Stomach (tissue), 9 donors: ENCODE measurements around the gene TBC1D4. TPM values are rescaled to one million over a fixed set of nuclear protein-coding genes. Genes with fewer than 3 reads are reported as not detected.

ENCODE experiments used
- DNase-seq, 2 donors: peaks; one replicate each; pipeline versions ENCODE4 v3.0.0 to v3.0.0-alpha.2; 2013 to 2019
- H3K27ac ChIP-seq, 5 donors: fragments of 200-600 bp in 4 of 5; sonication (generic) in 4 of 5; one replicate each; pipeline ENCODE4 v1.5.1; 2013 to 2019; ENCODE audit warnings: mild to moderate bottlenecking in 1 of 5, moderate library complexity in 1 of 5
- H3K27me3 ChIP-seq, 3 donors: fragments of 200-600 bp; sonication (generic); one replicate each; pipeline ENCODE4 v1.5.1; 2017 to 2019; ENCODE audit warnings: mixed run types in 1 of 3
- H3K36me3 ChIP-seq, 4 donors: fragments of 200-600 bp; sonication (generic); 1 replicate in 3 of 4; 2 replicates in 1 of 4; pipeline ENCODE4 v1.5.1; 2016 to 2019
- H3K4me1 ChIP-seq, 4 donors: fragments of 200-600 bp; sonication (generic); one replicate each; pipeline ENCODE4 v1.5.1; 2016 to 2019
- H3K4me3 ChIP-seq, 4 donors: fragments of 200-600 bp; sonication (generic) in 3 of 4; one replicate each; pipeline ENCODE4 v1.5.1; 2016 to 2019; ENCODE audit warnings: mild to moderate bottlenecking in 1 of 4
- H3K9me3 ChIP-seq, 4 donors: fragments of 200-600 bp; sonication (generic); one replicate each; pipeline ENCODE4 v1.5.1; 2016 to 2019
- CTCF ChIP-seq, 7 experiments: fragments of 450-650 bp in 4 of 7; fragments of 200-600 bp in 3 of 7; sonication (generic) in 3 of 7; IDR thresholded peaks; one replicate each; pipeline ENCODE4 v1.5.1; 2016 to 2019; ENCODE audit warnings: antibody characterized with exemption in 7 of 7, control low read depth in 2 of 7, mild to moderate bottlenecking in 1 of 7
- EP300 ChIP-seq: sonication (generic); formaldehyde crosslinking; IDR thresholded peaks from one replicate; pipeline ENCODE4 v1.6.1; 2017; ENCODE audit warnings: antibody characterized with exemption
- POLR2A ChIP-seq, 4 donors: fragments of 450-650 bp; IDR thresholded peaks; one replicate each; pipeline ENCODE4 v1.6.1; 2016; ENCODE audit warnings: antibody characterized with exemption in 4 of 4, control low read depth in 2 of 4, mild to moderate bottlenecking in 1 of 4, moderate library complexity in 1 of 4
- POLR2AphosphoS5 ChIP-seq, 3 donors: sonication (generic); formaldehyde crosslinking; IDR thresholded peaks; one replicate each; pipeline ENCODE4 v1.6.1; 2016; ENCODE audit warnings: antibody characterized with exemption in 3 of 3
- WGBS, 5 donors: extraction: QIAGEN DNeasy Blood & Tissue Kit in 3 of 5; methylation state at CpG; one replicate each; pipeline versions ENCODE4 v1.1.5 to v1.1.7; 2013 to 2018; 5-methylcytosine and 5-hydroxymethylcytosine counted together
- intact Hi-C: fragments of 100-400 bp; cut with DNase I; formaldehyde crosslinking; loops from one replicate; pipeline ENCODE4 v1.15.1; 2023; ENCODE audit warnings: low total_unique reads
- polyA plus RNA-seq, 3 donors: library from polyadenylated mRNA; stranded (reverse); fragments of 200-250 nt; gene quantifications; one replicate each; pipeline ENCODE4 v1.2.3, GENCODE V29; 2013
- total RNA-seq, 5 donors: library from RNA; depleted of rRNA; stranded (reverse); fragments of >200 nt; gene quantifications; one replicate each; pipeline versions ENCODE4 v1.1.0 to v1.2.3, GENCODE V29; 2014 to 2016
- donor health status: healthy with polysubstance abuse.
- donor health status: Bipolar disorder and iron deficiency.
- donor health status: healthy.

Gene TBC1D4
- total and polyA plus RNA-seq, 8 donors, result 4.9 to 47.8 (median 27.3) TPM

- H3K36me3 ChIP-seq, result no peaks in the 10 kb centered on the region
- H3K27ac ChIP-seq, result no peak overlapping the region
- TF ChIP-seq EP300, result no peak
- TF ChIP-seq POLR2AphosphoS5 (IDR thresholded peaks at IDR 0.05), result no peak
- TF ChIP-seq POLR2A (IDR thresholded peaks at IDR 0.05), result no peak
- no peak for TF ChIP-seq CTCF (IDR thresholded peaks at IDR 0.05)
- no peaks in the 10 kb centered on the region for H3K9me3 ChIP-seq
- no peaks in the 10 kb centered on the region for H3K27me3 ChIP-seq
- H3K4me3 ChIP-seq, result no peak overlapping the region
- no peaks in the 10 kb centered on the region for H3K4me1 ChIP-seq
- 77 to 85% (median 79%) methylated on average over 5 of the region's 5 CpGs for WGBS, 5 donors
- intact Hi-C loops, result no loop called here
- no peak for DNase-seq
Measured at GRCh38 chr13:75495938-75496337, 14.0 kb upstream of the TBC1D4 start.

GRCh38 chr13:75494491-75494890 lies 12.5 kb upstream of the TBC1D4 start:
- no peak overlapping the region for H3K4me3 ChIP-seq
- WGBS, 5 donors, result 57 to 86% (median 80%) methylated on average over 1 of the region's 1 CpG
- H3K9me3 ChIP-seq, result no peaks in the 10 kb centered on the region
- TF ChIP-seq EP300, result no peak
- no peak for TF ChIP-seq POLR2A (IDR thresholded peaks at IDR 0.05)
- no peak for TF ChIP-seq CTCF (IDR thresholded peaks at IDR 0.05)
- no peak for TF ChIP-seq POLR2AphosphoS5 (IDR thresholded peaks at IDR 0.05)
- H3K4me1 ChIP-seq, result peaks cover 0 to 10% (median 3%) of the 10 kb centered on the region in 4 donors
- H3K36me3 ChIP-seq, result no peaks in the 10 kb centered on the region
- no peaks in the 10 kb centered on the region for H3K27me3 ChIP-seq
- DNase-seq, result no peak
- H3K27ac ChIP-seq, result no peak overlapping the region
- intact Hi-C loops, result no loop called here

GRCh38 chr13:75493156-75493555 lies 11.2 kb upstream of the TBC1D4 start:
- intact Hi-C loops, result no loop called here
- Histone ChIP-seq H3K27me3 (no peaks in the 10 kb centered on the region), H3K27ac (no peak overlapping the region), H3K9me3 (no peaks in the 10 kb centered on the region), H3K36me3 (no peaks in the 10 kb centered on the region), H3K4me3 (no peak overlapping the region), H3K4me1 (peaks cover 0 to 13% (median 4%) of the 10 kb centered on the region in 4 donors)
- TF ChIP-seq EP300 (no peak), CTCF (IDR thresholded peaks at IDR 0.05) (no peak), POLR2AphosphoS5 (IDR thresholded peaks at IDR 0.05) (no peak), POLR2A (IDR thresholded peaks at IDR 0.05) (no peak)
- no peak for DNase-seq

GRCh38 chr13:75492389-75492788 lies 10.4 kb upstream of the TBC1D4 start:
- intact Hi-C loops, result no loop called here
- no peak overlapping the region for H3K4me3 ChIP-seq
- H3K9me3 ChIP-seq, result no peaks in the 10 kb centered on the region
- WGBS, 5 donors, result 89 to 95% (median 94%) methylated on average over 5 of the region's 5 CpGs
- TF ChIP-seq POLR2A (IDR thresholded peaks at IDR 0.05) (no peak), EP300 (no peak), POLR2AphosphoS5 (IDR thresholded peaks at IDR 0.05) (no peak), CTCF (IDR thresholded peaks at IDR 0.05) (no peak)
- DNase-seq, result no peak
- no peaks in the 10 kb centered on the region for H3K27me3 ChIP-seq
- no peak overlapping the region for H3K27ac ChIP-seq
- H3K4me1 ChIP-seq, result peaks cover 0 to 13% (median 4%) of the 10 kb centered on the region in 4 donors
- H3K36me3 ChIP-seq, result no peaks in the 10 kb centered on the region
